Activated T-cell treated with anti-CD3 and anti-CD28 coated beads for 4 hours (primary cell): ENCODE measurements around the gene RHBDD1.

Source experiments
- DNase-seq: peaks from one replicate; pipeline ENCODE4 v3.0.0-alpha.2; 2020

RHBDD1 gene

DNA sequence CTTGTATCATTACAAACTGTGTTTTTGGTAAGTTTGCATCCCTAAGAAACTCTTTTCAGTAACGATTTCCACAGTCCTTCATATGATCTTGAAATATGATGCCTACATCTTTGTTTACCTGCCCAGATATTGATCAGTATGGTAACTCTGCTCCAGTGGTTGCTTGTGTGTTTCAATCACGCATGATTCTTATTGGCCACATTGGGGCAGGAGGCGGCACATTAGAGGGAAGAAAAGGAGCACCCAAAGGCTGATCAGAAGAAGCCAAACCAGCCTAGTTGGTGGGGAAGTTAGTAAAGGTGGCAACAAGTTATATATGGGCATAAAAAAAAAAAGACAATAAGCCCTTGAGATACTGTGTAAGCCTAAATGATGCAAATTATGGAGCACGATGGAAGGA, 158.9 kb downstream of the RHBDD1 start:
- DNase-seq, result no peak

DNA sequence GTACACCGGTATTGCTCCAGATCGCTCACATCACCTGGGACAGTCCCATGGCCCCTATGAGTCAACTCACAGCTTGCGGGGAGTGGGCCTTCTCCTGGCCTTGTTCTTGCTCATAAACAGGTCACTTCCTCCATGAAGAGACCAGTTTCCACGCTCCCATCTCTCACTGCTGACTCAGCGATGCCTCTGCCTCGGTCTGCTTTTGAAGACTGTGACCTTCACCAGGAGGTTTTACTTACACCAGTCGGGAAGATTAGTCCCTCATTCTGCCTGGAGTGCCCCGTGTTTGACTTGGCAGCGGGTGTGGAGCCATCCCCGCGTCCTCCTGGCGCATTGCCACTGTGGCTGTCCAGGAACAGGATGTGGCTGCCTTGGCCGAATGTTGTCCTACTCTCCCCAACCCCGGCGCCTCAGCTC, 159.8 kb downstream of the RHBDD1 start:
- no peak for DNase-seq

DNA sequence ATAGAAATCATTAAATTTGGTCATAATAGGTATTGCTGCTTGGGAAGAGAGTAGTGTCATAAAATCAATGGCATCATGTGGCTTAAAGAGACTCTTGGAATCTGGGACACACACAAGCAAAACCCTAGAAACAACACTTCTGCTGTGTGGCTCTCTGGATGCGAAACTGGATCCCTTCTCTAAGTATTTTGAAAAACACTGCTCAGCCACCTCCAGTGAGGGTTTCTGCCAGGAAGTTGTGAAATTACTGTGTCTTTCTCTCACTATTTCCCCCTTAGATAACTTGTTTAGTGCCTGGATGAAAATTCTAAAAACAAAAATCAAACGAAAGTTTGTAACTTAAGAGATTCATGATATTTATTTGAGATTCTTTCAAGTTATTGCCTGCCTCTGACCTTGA, 163.8 kb downstream of the RHBDD1 start:
- DNase-seq, result no peak

DNA sequence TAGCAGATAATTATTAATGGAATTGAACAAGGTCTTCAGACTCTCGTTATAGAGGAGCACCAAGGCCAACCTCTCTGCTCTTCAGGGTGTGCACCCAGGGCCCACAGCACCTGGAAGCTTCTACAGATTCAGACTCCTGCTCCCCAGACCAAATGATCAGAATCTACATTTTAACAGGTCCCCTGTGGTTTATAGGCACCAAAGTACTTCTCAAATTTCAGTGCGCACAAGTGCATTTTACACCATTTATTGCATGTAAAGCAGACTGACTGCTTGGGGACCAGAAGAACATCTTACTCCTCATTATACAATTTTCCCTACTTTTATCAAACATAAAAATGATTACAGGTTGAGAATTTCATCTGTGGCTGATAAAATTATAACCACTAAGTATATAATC, 164.3 kb downstream of the RHBDD1 start:
- no peak for DNase-seq

DNA sequence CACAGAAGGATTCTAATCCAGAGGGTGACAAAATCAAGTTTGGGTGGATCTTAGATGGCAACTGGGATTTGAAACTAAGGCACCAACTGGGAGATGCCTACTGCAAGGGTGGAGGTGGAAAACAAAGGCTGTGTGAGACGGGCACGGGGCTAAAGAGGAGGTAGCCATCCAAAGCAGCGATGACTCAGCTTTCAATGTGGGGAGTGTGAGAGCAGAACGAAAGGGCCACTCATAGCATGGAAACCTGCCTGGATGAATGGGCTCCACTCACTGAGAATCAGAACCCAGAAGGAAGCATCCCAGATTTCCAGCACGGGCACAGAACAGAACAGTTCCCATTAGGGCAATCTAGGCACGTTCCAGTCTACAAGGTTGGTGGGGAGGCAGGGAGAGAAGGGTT, 168.6 kb downstream of the RHBDD1 start:
- DNase-seq, result no peak

DNA sequence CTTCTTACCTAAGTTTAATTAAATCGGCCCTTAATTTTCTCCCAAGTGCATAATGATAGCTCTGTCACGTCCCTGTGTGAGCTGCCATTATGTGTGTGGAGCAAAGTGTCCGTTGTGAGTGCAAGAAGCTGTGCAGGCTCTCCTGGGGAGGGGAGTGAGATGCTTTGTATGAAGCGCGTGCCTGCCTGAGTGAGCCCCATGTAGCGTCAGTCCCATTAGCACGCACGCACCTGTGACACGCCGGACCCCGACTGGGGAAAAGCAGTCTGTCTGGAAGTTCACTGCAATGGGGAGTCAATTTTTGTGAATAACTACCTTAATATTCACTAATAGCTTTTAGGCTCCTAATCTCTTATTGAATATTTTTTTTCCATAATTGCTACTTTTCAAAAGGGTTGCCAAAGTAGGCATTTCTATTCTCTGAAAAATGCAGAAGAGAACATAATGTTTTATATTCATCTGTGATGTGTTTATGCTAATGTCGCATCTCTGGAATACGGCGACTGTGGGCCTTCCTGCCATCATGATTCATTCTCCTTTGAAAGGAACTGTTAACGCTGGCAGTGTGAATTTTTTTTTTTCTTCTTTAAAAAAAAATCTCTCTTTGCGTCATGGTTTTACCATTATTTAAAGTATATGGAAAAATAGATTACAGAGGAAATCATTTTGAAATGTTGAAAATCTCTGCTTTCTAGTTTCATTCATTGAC, 170.5 kb downstream of the RHBDD1 start:
- DNase-seq, result no peak

DNA sequence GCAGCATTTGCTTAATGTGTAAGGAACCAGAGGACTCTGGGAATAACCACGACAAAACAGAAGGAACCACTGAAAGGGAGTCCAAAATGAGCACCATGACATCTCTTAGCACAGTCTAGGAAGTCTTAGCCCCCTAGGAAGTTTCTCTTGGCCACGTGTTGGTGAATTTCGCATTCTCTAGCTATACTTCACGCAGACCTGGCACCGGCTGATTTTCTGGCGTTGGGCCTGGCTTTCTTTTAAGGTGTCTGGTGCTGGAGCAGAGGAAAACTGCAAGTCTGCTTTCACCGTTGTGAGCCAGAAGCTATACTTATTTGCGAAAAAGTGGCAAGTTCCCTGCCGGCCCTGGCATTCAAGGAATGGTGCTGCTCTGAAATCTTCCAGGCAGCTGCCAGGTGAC, 171.3 kb downstream of the RHBDD1 start:
- no peak for DNase-seq

DNA sequence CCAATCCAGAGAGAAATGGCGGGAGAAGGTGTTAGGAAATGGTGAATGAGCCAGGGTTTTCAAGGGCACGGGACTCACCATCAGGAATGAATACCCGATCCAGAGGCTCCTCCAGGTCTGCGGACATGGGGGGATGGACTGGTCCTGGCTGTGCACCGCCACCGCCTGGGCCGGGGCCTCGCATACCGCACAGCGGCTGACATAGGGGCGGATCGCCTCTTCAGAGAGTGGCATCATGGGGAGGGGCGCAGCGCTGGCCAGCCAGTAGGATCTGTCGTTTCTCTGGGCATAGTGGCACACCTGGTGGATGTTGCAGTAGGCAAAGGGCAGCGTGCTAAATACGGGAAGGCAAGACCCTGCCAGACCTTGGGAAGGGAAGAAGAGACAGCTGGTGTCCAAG, 172.1 kb downstream of the RHBDD1 start:
- no peak for DNase-seq

DNA sequence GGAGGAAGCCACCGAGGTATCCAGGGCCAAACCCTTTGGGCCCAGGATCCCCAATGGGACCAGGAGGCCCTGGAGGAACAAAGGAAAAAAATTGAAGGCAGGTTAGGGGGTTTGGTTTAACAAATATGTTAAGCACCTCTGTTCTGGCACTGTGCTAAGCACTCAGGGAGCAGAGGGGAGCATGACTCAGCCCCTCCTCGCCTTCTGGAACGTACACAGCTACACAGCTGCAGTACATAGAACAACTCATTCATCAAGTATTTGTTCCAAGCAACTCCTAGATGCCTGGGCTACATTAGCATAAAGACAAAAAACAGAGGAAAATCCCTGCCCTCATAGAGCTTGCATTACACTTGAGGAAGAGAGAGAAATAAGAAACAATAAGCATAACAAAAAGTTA, 174.6 kb downstream of the RHBDD1 start:
- no peak for DNase-seq

DNA sequence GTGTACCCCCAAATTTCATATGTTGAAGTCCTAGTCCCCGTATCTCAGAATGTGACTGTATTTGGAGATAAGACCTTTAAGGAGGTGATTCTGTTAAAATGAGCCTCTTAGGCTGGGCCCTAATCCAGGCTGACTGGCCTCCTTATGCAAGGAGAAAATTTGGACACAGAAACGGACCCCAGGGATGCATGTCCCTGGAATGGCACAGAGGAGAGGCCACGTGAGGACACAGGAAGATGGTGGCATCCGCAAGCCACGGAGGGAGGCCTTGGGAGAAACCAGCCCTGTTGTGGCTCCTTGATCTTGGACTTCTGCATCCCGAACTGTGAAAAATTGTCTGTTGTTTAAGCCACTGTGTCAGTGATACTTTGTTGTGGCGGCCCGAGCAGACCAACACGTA, 177.5 kb downstream of the RHBDD1 start:
- DNase-seq, result no peak

DNA sequence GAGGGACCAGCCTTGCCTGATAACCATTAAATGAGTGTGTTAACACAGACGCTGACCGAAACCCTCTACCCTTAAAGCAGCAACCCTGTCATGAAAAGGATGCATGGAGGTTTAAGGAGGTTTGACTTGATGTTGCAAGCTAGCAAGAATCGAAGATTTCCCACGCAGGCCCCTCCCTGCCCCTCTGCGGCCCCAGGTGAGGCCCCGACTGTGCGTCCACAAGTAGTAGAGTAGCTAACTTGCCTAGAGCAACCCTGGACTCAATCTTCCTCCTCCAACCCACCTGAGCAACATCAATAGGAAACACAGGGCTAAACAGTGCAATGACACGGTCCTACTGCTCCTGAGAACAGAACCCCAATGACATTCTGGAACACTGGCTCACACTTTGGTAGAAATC, 178.0 kb downstream of the RHBDD1 start:
- DNase-seq, result no peak

DNA sequence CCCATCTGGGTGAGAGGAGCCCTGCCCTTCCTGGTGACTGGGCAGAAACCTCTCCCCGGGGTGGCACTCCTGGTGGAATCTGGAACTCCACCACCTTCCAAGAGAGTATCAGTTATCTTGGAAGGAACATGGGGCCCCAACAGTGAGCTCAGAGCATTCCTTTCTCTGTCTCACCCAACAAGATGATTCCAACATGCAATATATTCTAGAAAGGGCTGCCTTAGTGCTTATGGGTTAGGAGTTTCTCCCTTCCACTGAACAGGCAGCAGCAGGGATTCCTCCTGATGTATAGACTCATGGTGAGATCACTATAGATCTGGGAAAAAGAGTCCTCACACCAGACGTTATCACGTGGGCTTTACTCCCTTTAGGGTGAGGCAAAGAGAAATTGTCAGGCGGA, 181.0 kb downstream of the RHBDD1 start:
- DNase-seq, result no peak

DNA sequence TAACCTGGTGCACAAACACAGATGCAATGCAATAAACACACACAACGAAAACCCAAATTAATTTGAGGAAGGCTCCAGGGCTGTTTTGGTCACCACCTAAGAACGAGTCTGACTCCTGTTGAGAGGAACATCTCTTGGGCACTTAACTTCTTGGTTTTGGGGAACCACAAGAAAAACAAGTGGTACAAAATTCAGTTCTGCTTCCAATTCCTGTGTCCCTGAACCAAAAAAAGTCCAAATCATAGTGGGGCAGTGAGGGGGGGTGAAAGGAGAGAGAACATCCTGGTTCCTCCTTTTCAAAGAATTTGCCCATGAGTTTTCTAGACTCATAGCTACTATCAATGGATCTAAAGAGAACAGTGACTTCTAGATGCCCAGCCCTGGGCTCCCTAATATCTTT, 184.6 kb downstream of the RHBDD1 start:
- DNase-seq, result no peak

DNA sequence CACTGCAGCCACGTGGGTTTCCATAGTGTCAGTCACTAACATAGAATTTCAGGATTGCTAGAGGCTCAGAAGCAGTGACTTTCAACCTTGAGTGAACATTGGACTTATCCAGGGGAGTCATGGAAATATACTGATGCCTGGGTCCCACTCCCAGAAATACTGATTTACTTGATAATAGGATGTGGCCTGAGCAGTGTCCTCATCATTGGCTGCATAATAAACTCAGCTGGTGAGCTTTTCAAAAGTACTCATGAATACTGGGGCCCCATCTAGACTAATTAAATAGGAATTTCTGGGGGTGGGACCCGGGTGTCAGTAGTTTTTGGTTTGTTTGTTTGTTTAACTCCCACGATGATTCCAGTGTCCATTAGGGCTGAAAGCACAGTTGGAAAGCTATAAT, 186.8 kb downstream of the RHBDD1 start:
- DNase-seq, result no peak

DNA sequence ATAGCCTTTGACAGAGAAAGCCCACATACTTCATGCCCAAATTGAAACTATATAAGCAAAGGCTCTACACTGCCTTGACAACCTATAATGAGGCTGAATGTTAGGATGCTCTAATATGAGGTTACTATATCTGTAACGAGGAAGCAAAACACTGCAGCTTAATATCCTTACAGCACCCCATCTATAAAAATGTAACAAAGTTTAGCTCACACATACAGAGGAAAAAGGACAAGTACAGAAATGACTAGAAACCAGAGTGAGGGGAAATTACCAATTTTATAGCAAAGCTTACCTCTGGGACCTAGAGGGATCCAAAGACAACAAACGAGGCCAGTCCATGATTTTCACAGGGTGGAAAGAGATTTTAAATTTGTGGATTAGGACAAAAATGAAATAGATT, 189.7 kb downstream of the RHBDD1 start:
- no peak for DNase-seq

DNA sequence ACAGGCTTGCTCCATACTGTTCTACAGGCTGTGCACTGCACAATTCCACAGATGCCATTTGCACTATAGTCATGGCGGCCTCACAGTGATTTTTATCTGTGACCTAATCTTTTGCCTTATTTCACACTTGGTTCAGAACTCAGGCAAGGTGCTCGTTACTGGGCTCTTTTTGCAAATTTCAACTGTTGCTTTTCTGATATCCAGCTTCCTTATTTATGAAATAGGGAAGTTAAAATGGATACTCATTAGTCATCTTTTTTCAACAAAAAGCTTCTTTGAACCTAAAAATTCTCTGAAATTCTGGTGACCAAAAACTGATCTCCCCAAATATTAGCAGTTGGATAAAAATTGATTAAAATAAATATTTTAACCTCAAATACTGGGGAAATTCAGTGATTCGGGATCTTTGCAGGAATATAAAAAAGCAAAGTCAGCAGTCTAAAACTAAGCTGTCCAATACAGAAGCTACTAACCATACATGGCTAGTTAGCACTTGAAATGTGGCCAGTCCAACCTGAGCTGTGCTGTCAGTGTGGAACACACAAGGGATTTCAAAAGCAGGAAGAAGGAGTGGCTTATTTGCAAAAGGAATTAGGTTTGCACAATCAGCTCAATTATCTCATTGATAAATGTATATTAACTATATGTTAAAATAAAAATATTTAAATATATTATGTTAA, 193.7 kb downstream of the RHBDD1 start:
- no peak for DNase-seq

DNA sequence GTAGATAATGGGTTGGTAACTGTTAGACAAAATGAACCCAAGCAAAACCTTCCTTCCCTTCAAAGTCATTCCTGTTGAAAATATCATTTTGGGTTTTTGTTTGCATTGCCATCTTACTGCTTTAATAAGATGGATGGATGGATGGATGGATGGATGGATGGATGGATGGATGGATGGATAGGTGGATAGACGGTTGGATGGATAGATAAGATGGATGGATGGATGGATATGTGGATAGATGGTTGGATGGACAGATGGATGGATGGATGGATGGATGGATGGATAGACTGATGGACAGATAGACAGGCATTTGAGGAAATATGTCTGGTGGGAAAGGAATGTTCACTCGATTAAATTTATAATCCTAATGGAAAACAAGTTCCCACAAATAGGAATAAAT, 194.9 kb downstream of the RHBDD1 start:
- no peak for DNase-seq

DNA sequence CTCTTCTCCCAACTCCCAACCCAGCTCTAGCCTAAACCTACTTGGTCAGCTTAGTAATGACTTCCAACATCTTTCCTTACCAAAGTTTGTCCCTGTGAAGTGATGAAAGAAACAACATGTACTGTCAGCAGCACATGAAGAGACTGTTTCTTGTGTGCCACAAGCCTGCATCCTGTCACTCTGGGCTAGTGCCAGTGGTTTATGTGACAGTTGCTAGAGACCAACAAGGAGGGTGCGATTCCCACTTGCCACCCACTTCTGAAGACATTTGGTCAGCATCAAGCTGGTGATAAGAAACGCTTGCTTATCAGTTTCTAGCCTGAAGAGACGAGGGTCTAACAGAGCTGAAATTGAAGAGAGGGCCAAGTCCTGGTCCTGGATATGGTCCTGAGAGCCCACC, 195.5 kb downstream of the RHBDD1 start:
- DNase-seq, result no peak

DNA sequence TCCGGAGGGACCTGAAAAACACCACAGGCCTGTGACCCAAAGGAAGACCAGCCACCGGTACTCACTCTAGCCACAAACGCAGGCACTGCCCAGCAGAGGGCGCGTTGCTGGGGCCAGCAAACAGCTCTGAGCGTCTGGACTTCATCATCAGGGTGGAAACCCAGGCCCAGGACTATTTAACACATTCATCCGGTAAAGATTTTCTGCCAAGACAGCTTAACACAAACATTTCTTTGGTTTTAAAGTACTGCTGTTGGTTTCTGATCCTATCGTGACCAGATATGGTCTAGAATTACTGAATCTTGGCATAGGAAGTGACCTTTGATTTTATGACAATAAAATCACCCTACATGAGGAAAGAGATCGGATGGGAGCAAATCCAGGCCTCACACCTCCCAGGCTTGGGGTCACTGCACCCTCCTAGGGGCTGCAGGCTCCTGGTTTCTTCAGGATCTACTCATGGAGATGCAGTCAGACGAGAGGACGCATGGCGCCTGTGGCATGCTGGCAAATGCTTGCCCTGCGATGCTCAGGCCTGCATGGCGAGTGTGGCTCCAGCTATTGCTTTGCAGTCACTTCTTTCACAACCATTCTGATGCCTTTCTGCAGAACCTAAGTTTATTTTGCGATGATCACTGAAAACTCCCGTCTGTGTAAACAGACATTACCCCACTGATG, 197.8 kb downstream of the RHBDD1 start:
- DNase-seq, result no peak

DNA sequence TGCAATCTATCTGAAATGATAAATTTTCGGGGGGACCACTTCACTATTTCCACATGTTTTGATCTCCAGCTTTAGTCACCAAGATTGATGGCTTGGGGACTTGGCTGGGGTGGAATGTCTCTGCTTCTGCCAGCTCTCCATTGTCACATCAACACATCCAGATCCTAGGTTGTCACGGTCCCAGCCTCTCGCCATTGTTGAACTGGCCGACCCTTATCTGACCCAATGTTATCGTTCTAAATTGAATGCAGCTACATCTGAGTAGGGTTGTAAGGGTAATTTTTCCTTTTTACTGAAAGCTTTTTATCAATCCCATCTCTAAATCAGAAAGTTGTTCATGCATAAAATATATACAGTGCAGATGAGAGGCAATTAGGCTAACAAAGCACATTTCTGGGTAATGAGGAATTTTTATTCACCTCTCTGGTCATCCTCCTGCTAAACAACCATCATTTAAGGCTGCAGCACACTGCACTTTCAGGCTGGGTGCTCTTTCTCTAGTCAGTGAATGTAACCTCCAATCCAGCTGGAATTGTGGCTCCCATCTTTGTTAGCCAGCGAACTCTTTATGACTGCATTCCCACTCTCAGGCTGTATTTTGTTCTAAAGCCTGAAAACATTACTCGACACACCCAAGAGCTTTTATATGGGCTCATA, 200.0 kb downstream of the RHBDD1 start:
- no peak for DNase-seq

DNA sequence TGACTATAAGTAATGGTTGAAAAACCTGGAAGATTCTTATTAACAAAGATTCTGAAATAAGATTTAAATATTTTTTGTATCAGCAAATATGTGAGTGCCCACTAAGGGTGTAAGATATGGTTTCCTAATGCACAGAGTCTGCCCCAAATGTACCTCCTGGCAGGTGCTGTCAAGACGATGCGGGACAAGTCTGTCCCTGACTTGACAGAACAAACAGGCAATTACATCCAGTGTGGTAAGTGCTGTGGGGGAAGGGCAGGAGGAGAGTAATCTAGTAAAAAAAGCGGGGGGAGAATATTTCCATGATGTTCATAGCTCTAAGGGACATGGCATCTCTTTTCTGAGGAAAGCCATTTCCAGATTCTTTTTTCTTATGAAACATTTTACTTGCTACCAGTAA, 200.7 kb downstream of the RHBDD1 start:
- DNase-seq, result no peak

DNA sequence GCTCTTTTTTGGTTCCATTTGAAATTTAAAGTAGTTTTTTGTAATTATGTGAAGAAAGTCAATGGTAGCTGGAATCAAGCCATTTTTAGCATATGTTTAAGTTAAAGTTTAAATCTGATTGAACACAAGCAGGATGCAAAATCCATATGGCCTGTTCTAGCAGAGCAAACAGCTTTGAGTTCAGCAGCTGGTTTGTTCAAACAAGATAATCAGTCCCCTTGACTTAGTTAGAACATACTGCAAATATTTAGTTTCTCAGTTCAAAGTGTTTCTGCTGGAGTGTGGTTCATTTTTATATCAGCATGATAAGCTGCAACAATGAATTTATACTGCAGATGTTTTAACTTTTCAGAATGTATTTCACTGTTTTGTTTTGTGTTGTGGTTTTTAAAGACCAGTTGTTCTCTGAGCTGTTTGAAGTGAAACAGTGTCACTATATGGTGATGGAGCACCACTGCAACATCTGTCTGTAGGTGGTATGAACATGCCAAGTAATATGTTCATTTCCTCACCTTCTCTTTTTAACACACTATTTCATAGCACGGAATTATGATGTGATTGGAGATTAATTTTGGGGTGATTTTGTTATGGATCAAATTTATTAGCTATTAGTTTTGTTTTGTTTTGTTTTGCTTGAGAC, 202.8 kb downstream of the RHBDD1 start:
- DNase-seq, result no peak

DNA sequence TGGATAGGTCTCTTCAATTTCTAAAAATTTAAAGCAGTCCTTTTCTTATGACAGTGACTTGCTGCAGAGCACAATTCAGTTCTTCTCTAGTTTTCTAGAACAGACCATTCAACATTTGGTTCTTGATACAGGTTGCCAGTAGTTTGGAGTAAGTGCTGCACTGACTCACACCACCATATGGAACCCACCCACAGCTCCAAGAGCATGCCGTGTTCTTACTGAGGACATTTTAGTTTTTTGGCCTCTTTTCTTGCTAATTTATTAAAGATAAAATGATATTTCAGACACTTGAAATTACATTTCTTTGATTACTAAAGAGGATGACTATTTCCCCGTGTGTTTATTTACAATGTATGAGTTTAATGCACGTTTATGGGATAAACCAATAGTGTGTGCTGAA, 208.1 kb downstream of the RHBDD1 start:
- no peak for DNase-seq
